K562 (cell line): ENCODE results near the gene KIF18B. TPM values are rescaled to one million over a fixed set of nuclear protein-coding genes. Genes with fewer than 3 reads are reported as not detected.
A peak's percentile ranks its signal among the peaks of the same experiment; 100 is the strongest.

Experiments
- CBX5 ChIP-seq: IDR thresholded peaks from 2 replicates; pipeline ENCODE4 v1.6.1; 2014; ENCODE audit warnings: low read depth, borderline replicate concordance
- CHD7 ChIP-seq: fragments of 200-600 bp; sonication (generic); IDR thresholded peaks from one replicate; pipeline ENCODE4 v1.6.1; 2012; ENCODE audit warnings: mild to moderate bottlenecking, low read depth, low read length, inconsistent platforms
- FOXA1 ChIP-seq: fragments of 450-650 bp; IDR thresholded peaks from 2 replicates; pipeline ENCODE4 v1.6.1; 2016; ENCODE audit warnings: mild to moderate bottlenecking, borderline replicate concordance
- HDAC2 ChIP-seq: fragments of 450-650 bp; IDR thresholded peaks from 2 replicates; pipeline ENCODE4 v1.6.1; 2016; ENCODE audit warnings: mild to moderate bottlenecking
- IRF2 ChIP-seq: sonication (generic); formaldehyde crosslinking; IDR thresholded peaks from 2 replicates; pipeline ENCODE4 v1.8.1; 2022; ENCODE audit warnings: mild to moderate bottlenecking, missing genetic modification reagents
- RCOR1 ChIP-seq, 2 experiments: IDR thresholded peaks; 2 replicates each; pipeline ENCODE4 v1.6.1; 2012; ENCODE audit warnings: low read depth in 2 of 2, low read length in 2 of 2, borderline replicate concordance in 1 of 2, improper control_type of control experiment in 1 of 2
- ZNF592 ChIP-seq: fragments of 450-650 bp; IDR thresholded peaks from 2 replicates; pipeline ENCODE4 v1.6.1; 2017; ENCODE audit warnings: antibody characterized with exemption, mild to moderate bottlenecking
- ZNF785 ChIP-seq: fragments of 250-450 bp; sonication (Bioruptor Pico); IDR thresholded peaks from 2 replicates; pipeline ENCODE4 v1.4.0; 2020; ENCODE audit warnings: mild to moderate bottlenecking
- polyA plus RNA-seq, 8 experiments: library from polyadenylated mRNA; depleted of rRNA in 4 of 8; stranded (reverse) in 5 of 8; unstranded in 3 of 8; fragments of >200 nt; fragmentation: Nextera tagmentation in 2 of 8; fragmentation: Illumina TruSeq in 1 of 8; extraction: Ambion mirVana in 2 of 8; extraction: Trizol in 1 of 8; gene quantifications; 2 replicates each; pipeline versions ENCODE4 v1.2.1 to v1.2.3, GENCODE V29; 2011 to 2014; ENCODE audit warnings: inconsistent platforms in 1 of 8, missing spikeins in 1 of 8
- total RNA-seq, 7 experiments: library from RNA; depleted of rRNA in 6 of 7; stranded (reverse); fragments of >200 nt in 6 of 7; fragmentation: Illumina TruSeq in 2 of 7; extraction: Trizol in 2 of 7; gene quantifications; 2 replicates each; pipeline versions ENCODE4 v1.2.1 to v1.2.3, GENCODE V29; 2011 to 2021; ENCODE audit warnings: low replicate concordance in 1 of 7
- TF ChIP-seq, protein P1 (sequence below): fragments of 450-650 bp; IDR thresholded peaks from 2 replicates; pipeline ENCODE4 v1.6.1; 2016; ENCODE audit warnings: antibody characterized with exemption

Gene KIF18B
- total and polyA plus RNA-seq, 9 of the 15 experiments (the other 6 are each of a cell fraction or from before 2014, with no cell fraction given) = 2.0 to 42.8 (median 13.2) TPM

DNA sequence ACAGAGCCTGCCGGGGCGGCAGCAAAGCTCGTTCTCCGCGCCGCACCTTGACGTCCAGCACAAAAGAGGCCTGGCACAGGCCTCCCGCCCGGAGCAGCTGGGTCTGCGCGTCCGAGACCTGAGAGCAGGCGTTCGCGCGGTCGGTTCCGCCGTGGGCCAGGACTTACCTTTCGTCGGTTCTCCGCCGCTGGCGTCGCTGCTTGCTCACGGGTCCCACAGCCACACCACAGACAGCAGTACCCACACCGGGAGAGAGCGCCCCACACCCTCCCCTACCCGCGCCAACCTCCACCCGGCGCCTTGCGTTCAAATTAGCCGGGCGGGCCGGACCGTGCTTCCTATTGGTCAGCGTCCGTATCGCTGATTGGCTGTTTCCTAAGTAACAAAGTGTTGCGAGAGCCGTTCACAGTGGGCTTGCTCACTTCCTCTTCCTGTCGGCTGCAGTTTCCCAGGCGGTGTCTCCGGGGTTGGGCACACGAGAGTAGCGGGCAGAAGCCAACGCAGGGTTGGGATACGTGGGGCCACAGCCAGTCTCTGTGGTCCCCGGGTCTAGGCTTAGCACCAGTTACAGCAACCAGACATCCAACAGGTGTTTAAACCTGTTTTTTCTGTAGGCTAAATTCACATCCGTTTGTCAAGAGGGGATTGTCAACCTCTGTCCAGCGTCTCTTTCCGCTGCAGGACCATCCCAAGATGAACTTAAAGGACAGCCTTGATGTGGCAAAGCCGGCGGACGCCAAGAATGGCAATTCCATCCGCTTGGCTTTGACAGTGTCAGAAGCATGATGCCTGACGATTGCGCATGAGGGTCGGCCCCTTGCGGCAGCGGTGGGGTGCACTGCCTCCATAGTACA, at the start of gene KIF18B (continued):
- no peak for TF ChIP-seq CHD7
- TF ChIP-seq CBX5 = peak; percentile 31; the same call in 1 of the 2 replicates
- TF ChIP-seq, protein P1, sequence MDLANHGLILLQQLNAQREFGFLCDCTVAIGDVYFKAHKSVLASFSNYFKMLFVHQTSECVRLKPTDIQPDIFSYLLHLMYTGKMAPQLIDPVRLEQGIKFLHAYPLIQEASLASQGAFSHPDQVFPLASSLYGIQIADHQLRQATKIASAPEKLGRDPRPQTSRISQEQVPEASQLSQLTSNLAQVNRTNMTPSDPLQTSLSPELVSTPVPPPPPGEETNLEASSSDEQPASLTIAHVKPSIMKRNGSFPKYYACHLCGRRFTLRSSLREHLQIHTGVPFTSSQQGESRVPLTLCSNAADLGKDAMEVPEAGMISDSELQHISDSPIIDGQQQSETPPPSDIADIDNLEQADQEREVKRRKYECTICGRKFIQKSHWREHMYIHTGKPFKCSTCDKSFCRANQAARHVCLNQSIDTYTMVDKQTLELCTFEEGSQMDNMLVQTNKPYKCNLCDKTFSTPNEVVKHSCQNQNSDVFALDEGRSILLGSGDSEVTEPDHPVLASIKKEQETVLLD = no peak
- peak; percentile 73 for TF ChIP-seq ZNF592
- peak; percentile 64; the same call in 1 of the 2 replicates for TF ChIP-seq HDAC2
- TF ChIP-seq RCOR1 (IDR thresholded peaks at IDR 0.05; ENCODE audit: borderline replicate concordance in 1 of 2, low read depth in 2 of 2, low read length in 2 of 2) = peak in 1 of 2 experiments; percentile 5; a peak in 1 of 4 replicates
- TF ChIP-seq ZNF785 (CRISPR knock-in tag) = no peak
- no peak; the same call in 1 of the 2 replicates for TF ChIP-seq IRF2
- no peak for TF ChIP-seq FOXA1
